ENCODE measurements around the gene ARID2. TPM values are rescaled to one million over a fixed set of nuclear protein-coding genes. Genes with fewer than 3 reads are reported as not detected.

The ARID2 gene
- total RNA-seq, 1 donor from 2014 or later = 45.5 TPM

DNA sequence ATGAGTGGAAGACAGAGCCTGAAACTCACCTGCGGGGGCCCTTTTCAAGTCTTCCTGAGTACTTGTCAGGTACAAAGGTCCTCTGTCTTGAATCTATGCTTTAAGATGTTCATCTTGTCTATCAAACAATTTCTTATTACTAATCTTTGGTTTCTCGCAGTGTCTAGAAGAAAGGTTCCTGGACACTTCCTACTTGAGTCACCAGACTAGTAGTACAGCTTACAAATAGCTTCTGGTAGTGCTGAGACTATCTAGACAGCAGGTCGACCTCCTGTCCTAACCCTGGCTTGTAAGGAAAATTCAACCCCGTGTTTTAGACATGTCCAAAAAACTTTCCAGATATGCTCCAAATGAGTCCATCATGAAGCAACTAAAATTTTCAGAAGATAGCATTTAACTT lies 11.2 kb upstream of the ARID2 start:
- Mint-ChIP-seq H3K27ac (ENCODE audit: unreplicated experiment) (no peak overlapping the region), H3K36me3 (ENCODE audit: unreplicated experiment) (no peaks in the 10 kb centered on the region), H3K4me3 (ENCODE audit: unreplicated experiment) (no peak overlapping the region), H3K9me3 (ENCODE audit: unreplicated experiment) (no peaks in the 10 kb centered on the region), H3K4me1 (ENCODE audit: low read depth, unreplicated experiment) (no peaks in the 10 kb centered on the region), H3K27me3 (ENCODE audit: unreplicated experiment) (peaks cover 2% of the 10 kb centered on the region)
- TF ChIP-seq, protein P1, sequence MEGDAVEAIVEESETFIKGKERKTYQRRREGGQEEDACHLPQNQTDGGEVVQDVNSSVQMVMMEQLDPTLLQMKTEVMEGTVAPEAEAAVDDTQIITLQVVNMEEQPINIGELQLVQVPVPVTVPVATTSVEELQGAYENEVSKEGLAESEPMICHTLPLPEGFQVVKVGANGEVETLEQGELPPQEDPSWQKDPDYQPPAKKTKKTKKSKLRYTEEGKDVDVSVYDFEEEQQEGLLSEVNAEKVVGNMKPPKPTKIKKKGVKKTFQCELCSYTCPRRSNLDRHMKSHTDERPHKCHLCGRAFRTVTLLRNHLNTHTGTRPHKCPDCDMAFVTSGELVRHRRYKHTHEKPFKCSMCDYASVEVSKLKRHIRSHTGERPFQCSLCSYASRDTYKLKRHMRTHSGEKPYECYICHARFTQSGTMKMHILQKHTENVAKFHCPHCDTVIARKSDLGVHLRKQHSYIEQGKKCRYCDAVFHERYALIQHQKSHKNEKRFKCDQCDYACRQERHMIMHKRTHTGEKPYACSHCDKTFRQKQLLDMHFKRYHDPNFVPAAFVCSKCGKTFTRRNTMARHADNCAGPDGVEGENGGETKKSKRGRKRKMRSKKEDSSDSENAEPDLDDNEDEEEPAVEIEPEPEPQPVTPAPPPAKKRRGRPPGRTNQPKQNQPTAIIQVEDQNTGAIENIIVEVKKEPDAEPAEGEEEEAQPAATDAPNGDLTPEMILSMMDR (IDR thresholded peaks at IDR 0.05; ENCODE audit: partially characterized antibody, unreplicated experiment) = no peak
- DNase-seq = no peak

DNA sequence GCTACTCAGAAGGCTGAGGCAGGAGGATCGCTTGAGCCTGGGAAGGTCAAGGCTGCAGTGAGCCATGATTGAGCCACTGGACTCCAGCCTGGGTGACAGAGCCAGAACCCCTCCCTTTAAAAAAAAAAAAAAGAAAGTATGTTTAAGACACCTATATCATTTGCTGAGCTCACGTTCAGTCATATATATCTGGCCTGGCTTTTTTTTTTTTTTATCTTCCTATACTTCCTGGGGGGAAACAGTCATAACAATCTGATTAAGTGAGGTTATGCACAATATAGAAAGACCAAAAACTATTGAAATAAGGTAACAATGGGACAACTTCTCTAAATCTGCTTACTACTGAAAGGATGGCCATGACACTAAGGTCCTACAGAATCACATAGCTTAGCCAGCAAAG lies 9.4 kb upstream of the ARID2 start:
- Mint-ChIP-seq H3K27ac (ENCODE audit: unreplicated experiment) (no peak overlapping the region), H3K27me3 (ENCODE audit: unreplicated experiment) (no peaks in the 10 kb centered on the region), H3K4me3 (ENCODE audit: unreplicated experiment) (no peak overlapping the region), H3K36me3 (ENCODE audit: unreplicated experiment) (no peaks in the 10 kb centered on the region), H3K4me1 (ENCODE audit: low read depth, unreplicated experiment) (peaks cover 5% of the 10 kb centered on the region), H3K9me3 (ENCODE audit: unreplicated experiment) (no peaks in the 10 kb centered on the region)
- DNase-seq = no peak
- TF ChIP-seq, protein P1 (IDR thresholded peaks at IDR 0.05; ENCODE audit: partially characterized antibody, unreplicated experiment) = no peak

DNA sequence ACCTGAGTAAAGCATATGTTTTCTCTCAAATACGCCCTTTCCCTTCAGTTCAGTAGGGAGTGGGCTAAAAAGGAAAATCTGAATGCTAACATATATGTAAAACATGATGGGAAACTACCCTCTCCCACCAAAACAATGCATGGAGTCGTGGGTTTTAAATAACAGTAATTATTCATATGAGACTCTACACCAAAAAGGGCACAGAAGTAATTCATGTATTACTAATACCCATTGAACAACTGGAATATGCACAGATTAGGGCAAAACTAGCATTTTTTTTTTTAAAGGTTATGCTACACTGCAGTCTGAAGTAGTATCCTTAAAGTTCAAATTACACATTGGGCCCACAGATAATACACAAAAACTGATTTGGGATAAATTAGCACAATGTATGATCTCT lies 8.1 kb upstream of the ARID2 start:
- no peaks in the 10 kb centered on the region for H3K36me3 Mint-ChIP-seq (ENCODE audit: unreplicated experiment)
- TF ChIP-seq, protein P1 (IDR thresholded peaks at IDR 0.05; ENCODE audit: partially characterized antibody, unreplicated experiment) = no peak
- peaks cover 7% of the 10 kb centered on the region for H3K9me3 Mint-ChIP-seq (ENCODE audit: unreplicated experiment)
- H3K4me1 Mint-ChIP-seq (ENCODE audit: low read depth, unreplicated experiment) = peaks cover 6% of the 10 kb centered on the region
- H3K27me3 Mint-ChIP-seq (ENCODE audit: unreplicated experiment) = no peaks in the 10 kb centered on the region
- no peak overlapping the region for H3K27ac Mint-ChIP-seq (ENCODE audit: unreplicated experiment)
- DNase-seq = no peak
- H3K4me3 Mint-ChIP-seq (ENCODE audit: unreplicated experiment) = no peak overlapping the region

DNA sequence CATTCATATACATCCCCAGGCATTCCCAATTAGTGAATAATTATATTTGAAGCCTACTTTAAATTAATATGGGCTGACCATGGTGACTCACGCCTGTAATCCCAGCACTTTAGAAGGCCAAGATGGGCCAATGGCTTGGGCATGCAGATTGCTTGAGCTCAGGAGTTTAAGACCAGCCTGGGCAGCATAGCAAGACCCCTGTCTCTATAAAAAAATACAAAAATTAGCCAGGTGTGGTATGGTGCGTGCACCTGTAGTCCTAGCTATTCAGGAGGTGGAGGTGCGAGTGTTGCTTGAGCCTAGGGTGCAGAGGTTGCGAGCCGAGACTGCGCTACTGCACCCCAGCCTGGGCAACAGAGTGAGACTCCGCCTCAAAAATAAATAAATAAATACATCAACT lies 7.6 kb upstream of the ARID2 start:
- Mint-ChIP-seq H3K27me3 (ENCODE audit: unreplicated experiment) (no peaks in the 10 kb centered on the region), H3K9me3 (ENCODE audit: unreplicated experiment) (peaks cover 10% of the 10 kb centered on the region), H3K4me1 (ENCODE audit: low read depth, unreplicated experiment) (peaks cover 6% of the 10 kb centered on the region), H3K4me3 (ENCODE audit: unreplicated experiment) (no peak overlapping the region), H3K27ac (ENCODE audit: unreplicated experiment) (no peak overlapping the region), H3K36me3 (ENCODE audit: unreplicated experiment) (no peaks in the 10 kb centered on the region)
- DNase-seq = no peak
- TF ChIP-seq, protein P1 (IDR thresholded peaks at IDR 0.05; ENCODE audit: partially characterized antibody, unreplicated experiment) = no peak

DNA sequence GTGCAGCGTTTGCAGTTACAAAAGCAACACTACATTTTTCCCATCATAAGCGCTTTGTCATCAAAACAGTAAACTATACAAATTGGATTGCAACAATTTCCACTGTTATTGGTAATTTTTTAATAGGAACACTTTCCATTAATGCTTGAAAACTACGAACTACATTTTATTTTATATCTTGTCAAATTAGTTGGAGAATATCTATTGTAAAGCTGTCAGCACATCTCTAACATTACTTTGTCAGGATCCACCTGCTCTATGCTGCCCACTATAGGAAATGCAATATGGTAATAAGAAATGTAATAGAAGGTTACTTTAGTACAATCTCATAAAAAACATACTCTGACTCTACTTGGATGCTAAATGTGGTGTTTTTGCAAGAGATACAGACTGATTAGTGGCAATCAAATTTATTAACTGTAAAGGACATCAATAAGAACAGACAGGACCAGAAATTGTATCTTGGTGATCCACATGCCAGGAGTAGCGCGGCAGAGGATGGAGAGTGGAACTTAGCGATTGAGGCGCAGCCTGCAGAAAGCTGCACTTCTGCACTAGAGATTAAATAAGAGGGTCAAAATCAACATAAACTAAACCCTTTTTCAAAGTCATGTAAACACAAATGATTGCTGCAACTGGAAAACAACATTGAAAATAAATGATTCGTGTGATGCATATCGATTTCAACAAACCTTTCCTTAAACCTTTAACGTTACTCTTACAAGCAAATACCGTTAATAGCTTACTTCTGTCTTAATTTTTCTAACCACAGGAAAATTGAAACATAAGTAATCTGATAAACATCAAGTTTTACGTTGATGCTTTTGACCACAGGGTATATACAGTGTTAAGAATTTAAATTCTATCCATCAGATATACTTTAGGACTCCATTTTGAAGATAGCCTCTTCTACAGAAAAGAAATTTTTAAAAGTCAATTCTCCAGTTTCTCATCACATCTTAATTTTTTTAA lies 3.6 kb upstream of the ARID2 start:
- TF ChIP-seq, protein P1 (IDR thresholded peaks at IDR 0.05; ENCODE audit: partially characterized antibody, unreplicated experiment) = peak; percentile 41
- Mint-ChIP-seq H3K9me3 (ENCODE audit: unreplicated experiment) (peaks cover 23% of the 10 kb centered on the region), H3K36me3 (ENCODE audit: unreplicated experiment) (no peaks in the 10 kb centered on the region), H3K4me3 (ENCODE audit: unreplicated experiment) (peak overlapping the region; percentile 99), H3K27ac (ENCODE audit: unreplicated experiment) (peak overlapping the region; percentile 100), H3K4me1 (ENCODE audit: low read depth, unreplicated experiment) (peaks cover 6% of the 10 kb centered on the region), H3K27me3 (ENCODE audit: unreplicated experiment) (peaks cover 7% of the 10 kb centered on the region)
- no peak for DNase-seq

Measured in glutamatergic neuron (in vitro differentiated cells).